Neural progenitor cell (in vitro differentiated cells): Measurements from ENCODE around the gene WDR1.

Experiments used
- CTCF ChIP-seq: fragments of 200-600 bp; sonication (generic); IDR thresholded peaks from 2 replicates; pipeline ENCODE4 v1.5.1; 2017; ENCODE audit warnings: antibody characterized with exemption, mild to moderate bottlenecking
- EZH2phosphoT487 ChIP-seq: fragments of 200-600 bp; sonication (generic); IDR thresholded peaks from 2 replicates; pipeline ENCODE4 v1.6.1; 2017; ENCODE audit warnings: antibody characterized with exemption

GRCh38 chr4:10162341-10163000, 45.9 kb upstream of the WDR1 start:
- TF ChIP-seq EZH2phosphoT487 (no peak), CTCF (no peak)
